MM.1S (cell line): ENCODE measurements around the gene PLXNA4.

Experiments used
- DNase-seq: peaks from one replicate; pipeline ENCODE4 v3.0.0-alpha.2; 2015
- H2AFZ ChIP-seq: fragments of 300-600 bp; sonication (generic); 2 replicates; pipeline ENCODE4 v1.6.0; 2016; ENCODE audit warnings: antibody characterized with exemption, low read length
- H3F3A ChIP-seq: fragments of 300-600 bp; sonication (generic); 2 replicates; pipeline ENCODE4 v1.6.1; 2016; ENCODE audit warnings: mild to moderate bottlenecking, antibody characterized with exemption, low read length, moderate library complexity, mixed read lengths; ENCODE audit not compliant: insufficient read depth
- H3K27ac ChIP-seq: fragments of 300-600 bp; sonication (generic); 2 replicates; pipeline ENCODE4 v1.5.1; 2016; ENCODE audit warnings: mild to moderate bottlenecking, low read length
- H3K27me3 ChIP-seq: fragments of 300-600 bp; sonication (generic); replicated peaks from 2 replicates; pipeline ENCODE4 v1.6.0; 2016; ENCODE audit warnings: low read length; ENCODE audit not compliant: insufficient read depth
- H3K36me3 ChIP-seq: fragments of 300-600 bp; sonication (generic); replicated peaks from 2 replicates; pipeline ENCODE4 v1.6.1; 2016; ENCODE audit warnings: mild to moderate bottlenecking, low read length, mixed read lengths; ENCODE audit not compliant: insufficient read depth
- H3K4me1 ChIP-seq: fragments of 300-600 bp; sonication (generic); 2 replicates; pipeline ENCODE4 v1.6.1; 2016; ENCODE audit warnings: low read length, mixed read lengths
- H3K4me2 ChIP-seq: fragments of 300-600 bp; sonication (generic); 2 replicates; pipeline ENCODE4 v1.6.0; 2016; ENCODE audit warnings: low read depth, low read length
- H3K4me3 ChIP-seq: fragments of 300-600 bp; sonication (generic); 2 replicates; pipeline ENCODE4 v1.5.1; 2016; ENCODE audit warnings: low read length, mixed read lengths
- H3K79me2 ChIP-seq: fragments of 300-600 bp; sonication (generic); 2 replicates; pipeline ENCODE4 v1.6.1; 2016; ENCODE audit warnings: mixed run types, low read length, mixed read lengths
- H3K9ac ChIP-seq: fragments of 300-600 bp; sonication (generic); 2 replicates; pipeline ENCODE4 v1.6.1; 2016; ENCODE audit warnings: low read length, mixed read lengths
- H3K9me2 ChIP-seq: fragments of 300-600 bp; sonication (generic); replicated peaks from 2 replicates; pipeline ENCODE4 v1.6.1; 2016; ENCODE audit warnings: mild to moderate bottlenecking, low read length, mixed read lengths; ENCODE audit not compliant: insufficient read depth
- H3K9me3 ChIP-seq: fragments of 300-600 bp; sonication (generic); replicated peaks from 2 replicates; pipeline ENCODE4 v1.6.1; 2016; ENCODE audit warnings: mild to moderate bottlenecking, low read length, mixed read lengths; ENCODE audit not compliant: insufficient read depth
- H4K20me1 ChIP-seq: fragments of 300-600 bp; sonication (generic); 2 replicates; pipeline ENCODE4 v1.6.1; 2016; ENCODE audit warnings: mild to moderate bottlenecking, low read length, moderate library complexity, mixed read lengths; ENCODE audit not compliant: insufficient read depth
- CTCF ChIP-seq: fragments of 300-600 bp; sonication (generic); IDR thresholded peaks from 2 replicates; pipeline ENCODE4 v1.5.1; 2016; ENCODE audit warnings: antibody characterized with exemption, low read length, mixed read lengths
- EZH2 ChIP-seq: fragments of 300-600 bp; sonication (generic); optimal IDR thresholded peaks from 2 replicates; pipeline ENCODE3; 2017; ENCODE audit warnings: low read depth, mild to moderate bottlenecking, antibody characterized with exemption, low read length, mixed read lengths
- EZH2phosphoT487 ChIP-seq: fragments of 300-600 bp; sonication (generic); IDR thresholded peaks from 2 replicates; pipeline ENCODE4 v1.6.1; 2018; ENCODE audit warnings: antibody characterized with exemption, low read length

PLXNA4 gene

GRCh38 chr7:132592231-132592920, 16.1 kb upstream of the PLXNA4 start:
- Histone ChIP-seq H4K20me1 (no peaks in the 10 kb centered on the region), H2AFZ (no peak overlapping the region), H3K9me3 (no peaks in the 10 kb centered on the region), H3F3A (no peaks in the 10 kb centered on the region), H3K9me2 (no peaks in the 10 kb centered on the region), H3K9ac (no peak overlapping the region), H3K36me3 (no peaks in the 10 kb centered on the region), H3K4me1 (no peaks in the 10 kb centered on the region), H3K4me2 (no peak overlapping the region), H3K79me2 (no peaks in the 10 kb centered on the region), H3K27ac (no peak overlapping the region), H3K4me3 (no peak overlapping the region), H3K27me3 (no peaks in the 10 kb centered on the region)
- no peak for DNase-seq
- no peak for TF ChIP-seq EZH2phosphoT487

DNA sequence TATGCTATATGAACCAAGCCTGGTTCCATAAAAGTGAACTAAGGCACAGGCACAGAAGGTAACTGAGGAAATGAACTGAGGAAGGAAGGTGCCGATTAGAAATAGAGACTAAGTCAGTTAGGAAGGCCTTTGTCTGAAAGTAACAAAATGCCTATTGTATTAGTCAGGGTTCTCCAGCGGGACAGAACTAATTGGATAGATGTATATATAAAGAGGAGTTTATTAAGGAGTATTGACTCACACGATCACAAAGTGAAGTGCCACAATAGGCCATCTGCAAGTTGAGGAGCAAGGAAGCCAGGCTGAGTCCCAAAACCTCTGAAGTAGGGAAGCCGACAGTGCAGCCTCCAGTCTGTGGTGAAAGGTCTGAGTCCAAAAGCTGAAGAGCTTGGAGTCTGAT, 13.9 kb upstream of the PLXNA4 start:
- no peaks in the 10 kb centered on the region for H3K27me3 ChIP-seq
- no peak overlapping the region for H3K4me3 ChIP-seq
- TF ChIP-seq EZH2 (no peak), CTCF (no peak), EZH2phosphoT487 (no peak)

GRCh38 chr7:132588596-132588995, 12.3 kb upstream of the PLXNA4 start:
- H3F3A ChIP-seq: no peaks in the 10 kb centered on the region
- H3K9me3 ChIP-seq: no peaks in the 10 kb centered on the region
- no peak for DNase-seq
- no peaks in the 10 kb centered on the region for H4K20me1 ChIP-seq
- no peak overlapping the region for H2AFZ ChIP-seq
- no peaks in the 10 kb centered on the region for H3K79me2 ChIP-seq
- H3K4me1 ChIP-seq: no peaks in the 10 kb centered on the region
- H3K9ac ChIP-seq: no peak overlapping the region
- TF ChIP-seq EZH2phosphoT487 (no peak), CTCF (no peak), EZH2 (no peak)
- H3K4me3 ChIP-seq: no peak overlapping the region
- H3K27ac ChIP-seq: no peak overlapping the region
- H3K36me3 ChIP-seq: no peaks in the 10 kb centered on the region
- H3K27me3 ChIP-seq: no peaks in the 10 kb centered on the region
- no peak overlapping the region for H3K4me2 ChIP-seq
- H3K9me2 ChIP-seq: no peaks in the 10 kb centered on the region

More for the DNA sequence above, 13.9 kb upstream of the PLXNA4 start:
- H3K4me2 ChIP-seq: no peak overlapping the region
- H3F3A ChIP-seq: no peaks in the 10 kb centered on the region
- no peaks in the 10 kb centered on the region for H3K9me2 ChIP-seq
- no peaks in the 10 kb centered on the region for H3K79me2 ChIP-seq
- no peak overlapping the region for H2AFZ ChIP-seq
- H4K20me1 ChIP-seq: no peaks in the 10 kb centered on the region
- no peaks in the 10 kb centered on the region for H3K9me3 ChIP-seq
- no peak overlapping the region for H3K9ac ChIP-seq
- H3K36me3 ChIP-seq: no peaks in the 10 kb centered on the region
- H3K27ac ChIP-seq: no peak overlapping the region
- H3K4me1 ChIP-seq: no peaks in the 10 kb centered on the region
- no peak for DNase-seq

- H3K4me2 ChIP-seq: no peak overlapping the region
- no peaks in the 10 kb centered on the region for H3K79me2 ChIP-seq
- H3K4me1 ChIP-seq: no peaks in the 10 kb centered on the region
- no peaks in the 10 kb centered on the region for H3F3A ChIP-seq
- H2AFZ ChIP-seq: no peak overlapping the region
- TF ChIP-seq CTCF: no peak
- no peak for TF ChIP-seq EZH2phosphoT487
- no peak for TF ChIP-seq EZH2
- no peaks in the 10 kb centered on the region for H3K9me2 ChIP-seq
- H3K9ac ChIP-seq: no peak overlapping the region
- no peaks in the 10 kb centered on the region for H3K27me3 ChIP-seq
- no peaks in the 10 kb centered on the region for H4K20me1 ChIP-seq
- no peak for DNase-seq
- H3K4me3 ChIP-seq: no peak overlapping the region
- H3K9me3 ChIP-seq: no peaks in the 10 kb centered on the region
- no peak overlapping the region for H3K27ac ChIP-seq
- H3K36me3 ChIP-seq: no peaks in the 10 kb centered on the region
These were observed 8.7 kb upstream of the PLXNA4 start for GRCh38 chr7:132584796-132585494.
